Endodermal cell (in vitro differentiated cells): Measurements from ENCODE around the gene ZRANB3. TPM values are rescaled to one million over a fixed set of nuclear protein-coding genes. Genes with fewer than 3 reads are reported as not detected.
A peak's percentile ranks its signal among the peaks of the same experiment; 100 is the strongest.

Experiments
- DNase-seq: peaks from one replicate; pipeline ENCODE4 v3.0.0-alpha.2; 2017
- H3K27ac ChIP-seq: 2 replicates; pipeline ENCODE4 v1.5.1; 2013; ENCODE audit warnings: mild to moderate bottlenecking, low read depth, low read length, moderate library complexity
- H3K27me3 ChIP-seq: 2 replicates; pipeline ENCODE4 v1.6.1; 2013; ENCODE audit warnings: mild to moderate bottlenecking, low read length, moderate library complexity; ENCODE audit not compliant: insufficient read depth, control insufficient read depth, poor library complexity, severe bottlenecking
- H3K36me3 ChIP-seq: 2 replicates; pipeline ENCODE4 v1.7.0; 2013; ENCODE audit warnings: mild to moderate bottlenecking, low read length, moderate library complexity; ENCODE audit not compliant: control insufficient read depth, insufficient read depth
- H3K4me1 ChIP-seq: one replicate; pipeline ENCODE4 v1.7.0; 2013; ENCODE audit warnings: low read length; ENCODE audit not compliant: control insufficient read depth, insufficient read depth
- H3K4me3 ChIP-seq: 2 replicates; pipeline ENCODE4 v1.5.1; 2013; ENCODE audit warnings: mild to moderate bottlenecking, low read length, moderate library complexity
- H3K9ac ChIP-seq: 2 replicates; pipeline ENCODE4 v1.6.1; 2013; ENCODE audit warnings: mild to moderate bottlenecking, low read length, moderate library complexity; ENCODE audit not compliant: poor library complexity, severe bottlenecking; ENCODE audit errors: extremely low read depth
- H3K9me3 ChIP-seq: 2 replicates; pipeline ENCODE4 v1.6.1; 2013; ENCODE audit warnings: mild to moderate bottlenecking, low read length, moderate library complexity; ENCODE audit not compliant: control insufficient read depth
- H3K27ac Mint-ChIP-seq: 2 replicates; pipeline ENCODE4 v1.8.0; 2020; ENCODE audit warnings: mixed read lengths
- H3K27me3 Mint-ChIP-seq: 2 replicates; pipeline ENCODE4 v1.8.0; 2021; ENCODE audit warnings: mild to moderate bottlenecking, mixed read lengths; ENCODE audit not compliant: insufficient read depth
- H3K36me3 Mint-ChIP-seq: 2 replicates; pipeline ENCODE4 v1.8.0; 2020; ENCODE audit warnings: low read depth, mixed read lengths
- H3K4me1 Mint-ChIP-seq: 2 replicates; pipeline ENCODE4 v1.8.0; 2020; ENCODE audit warnings: mixed read lengths
- H3K4me3 Mint-ChIP-seq: 2 replicates; pipeline ENCODE4 v1.8.0; 2020; ENCODE audit warnings: mild to moderate bottlenecking, moderate library complexity, mixed read lengths
- H3K9me3 Mint-ChIP-seq: 2 replicates; pipeline ENCODE4 v1.8.0; 2020; ENCODE audit warnings: mild to moderate bottlenecking, mixed read lengths
- WGBS, 2 experiments: methylation state at CpG; one replicate each; pipeline versions ENCODE4 v1.1.5 to v1.1.7; 2013; ENCODE audit warnings: missing lambda C conversion rate in 2 of 2, mixed read lengths in 1 of 2; ENCODE audit not compliant: insufficient coverage in 1 of 2, insufficient read length in 1 of 2; 5-methylcytosine and 5-hydroxymethylcytosine counted together
- total RNA-seq, 2 donors: library from RNA; stranded (reverse); fragmentation: NEBNext Ultra II Directional in 1 of 2; extraction: Animal tissue kit (Norgen Biotek cat#: 25700) in 1 of 2; gene quantifications; 2 replicates in 1 of 2; 3 replicates in 1 of 2; pipeline ENCODE4 v1.2.1, GENCODE V29; 2021
- TF ChIP-seq, protein P1 (sequence below): fragments of 200-600 bp; sonication (generic); conservative IDR thresholded peaks from 2 replicates; pipeline ENCODE4 v1.5.0; 2021; ENCODE audit warnings: antibody characterized with exemption, mild to moderate bottlenecking

Gene ZRANB3
- total RNA-seq, 2 donors from 2014 or later: 17.2 to 20.7 TPM

DNA sequence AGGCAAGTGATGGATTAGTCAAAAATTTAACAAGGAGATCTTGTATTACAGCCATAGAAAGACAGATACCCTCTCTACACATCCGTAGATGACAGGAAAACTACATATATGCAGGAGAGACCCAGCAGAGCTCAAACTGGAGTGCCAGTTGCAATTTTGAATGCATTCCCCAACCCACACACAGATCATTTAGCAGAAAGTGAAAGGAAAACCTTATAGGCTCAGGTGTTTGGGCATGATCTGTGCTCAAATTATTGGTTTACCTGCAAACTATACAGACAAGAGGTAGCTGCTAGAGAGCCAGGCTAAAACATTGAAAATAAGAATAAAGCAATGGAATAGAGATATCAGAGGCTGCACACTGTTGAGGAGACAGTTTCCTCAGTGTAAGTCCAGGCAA lies 427.2 kb downstream of the ZRANB3 start:
- Mint-ChIP-seq H3K4me3 (no peak overlapping the region), H3K9me3 (peaks cover 46% of the 10 kb centered on the region), H3K4me1 (no peaks in the 10 kb centered on the region), H3K27me3 (no peaks in the 10 kb centered on the region), H3K27ac (no peak overlapping the region), H3K36me3 (peaks cover 54% of the 10 kb centered on the region)
- TF ChIP-seq, protein P1, sequence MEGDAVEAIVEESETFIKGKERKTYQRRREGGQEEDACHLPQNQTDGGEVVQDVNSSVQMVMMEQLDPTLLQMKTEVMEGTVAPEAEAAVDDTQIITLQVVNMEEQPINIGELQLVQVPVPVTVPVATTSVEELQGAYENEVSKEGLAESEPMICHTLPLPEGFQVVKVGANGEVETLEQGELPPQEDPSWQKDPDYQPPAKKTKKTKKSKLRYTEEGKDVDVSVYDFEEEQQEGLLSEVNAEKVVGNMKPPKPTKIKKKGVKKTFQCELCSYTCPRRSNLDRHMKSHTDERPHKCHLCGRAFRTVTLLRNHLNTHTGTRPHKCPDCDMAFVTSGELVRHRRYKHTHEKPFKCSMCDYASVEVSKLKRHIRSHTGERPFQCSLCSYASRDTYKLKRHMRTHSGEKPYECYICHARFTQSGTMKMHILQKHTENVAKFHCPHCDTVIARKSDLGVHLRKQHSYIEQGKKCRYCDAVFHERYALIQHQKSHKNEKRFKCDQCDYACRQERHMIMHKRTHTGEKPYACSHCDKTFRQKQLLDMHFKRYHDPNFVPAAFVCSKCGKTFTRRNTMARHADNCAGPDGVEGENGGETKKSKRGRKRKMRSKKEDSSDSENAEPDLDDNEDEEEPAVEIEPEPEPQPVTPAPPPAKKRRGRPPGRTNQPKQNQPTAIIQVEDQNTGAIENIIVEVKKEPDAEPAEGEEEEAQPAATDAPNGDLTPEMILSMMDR: no peak
- Histone ChIP-seq H3K27ac (no peak overlapping the region), H3K9me3 (peaks cover 51% of the 10 kb centered on the region), H3K4me3 (peak overlapping the region; percentile 68), H3K36me3 (peaks cover 51% of the 10 kb centered on the region), H3K27me3 (no peaks in the 10 kb centered on the region), H3K4me1 (no peaks in the 10 kb centered on the region), H3K9ac (no peak overlapping the region)
- 83% methylated on average over 1 of the region's 1 CpG; no CpG with 5 or more reads in 1 of the 2 experiments for WGBS, 2 experiments
- DNase-seq: no peak

GRCh38 chr2:135099802-135100483 lies 431.1 kb downstream of the ZRANB3 start:
- peaks cover 47% of the 10 kb centered on the region for H3K36me3 Mint-ChIP-seq
- peaks cover 23% of the 10 kb centered on the region for H3K9me3 Mint-ChIP-seq
- H3K4me3 ChIP-seq: no peak overlapping the region
- H3K4me1 ChIP-seq: no peaks in the 10 kb centered on the region
- H3K9ac ChIP-seq: no peak overlapping the region
- 92 to 100% methylated on average over 4 to 5 of the region's 5 CpGs for WGBS, 2 experiments
- H3K9me3 ChIP-seq: peaks cover 38% of the 10 kb centered on the region
- no peak overlapping the region for H3K27ac ChIP-seq
- TF ChIP-seq, protein P1: no peak
- no peak overlapping the region for H3K4me3 Mint-ChIP-seq
- H3K27me3 ChIP-seq: no peaks in the 10 kb centered on the region
- H3K27me3 Mint-ChIP-seq: no peaks in the 10 kb centered on the region
- H3K4me1 Mint-ChIP-seq: no peaks in the 10 kb centered on the region
- H3K27ac Mint-ChIP-seq: no peak overlapping the region
- DNase-seq: no peak
- peaks cover 63% of the 10 kb centered on the region for H3K36me3 ChIP-seq

DNA sequence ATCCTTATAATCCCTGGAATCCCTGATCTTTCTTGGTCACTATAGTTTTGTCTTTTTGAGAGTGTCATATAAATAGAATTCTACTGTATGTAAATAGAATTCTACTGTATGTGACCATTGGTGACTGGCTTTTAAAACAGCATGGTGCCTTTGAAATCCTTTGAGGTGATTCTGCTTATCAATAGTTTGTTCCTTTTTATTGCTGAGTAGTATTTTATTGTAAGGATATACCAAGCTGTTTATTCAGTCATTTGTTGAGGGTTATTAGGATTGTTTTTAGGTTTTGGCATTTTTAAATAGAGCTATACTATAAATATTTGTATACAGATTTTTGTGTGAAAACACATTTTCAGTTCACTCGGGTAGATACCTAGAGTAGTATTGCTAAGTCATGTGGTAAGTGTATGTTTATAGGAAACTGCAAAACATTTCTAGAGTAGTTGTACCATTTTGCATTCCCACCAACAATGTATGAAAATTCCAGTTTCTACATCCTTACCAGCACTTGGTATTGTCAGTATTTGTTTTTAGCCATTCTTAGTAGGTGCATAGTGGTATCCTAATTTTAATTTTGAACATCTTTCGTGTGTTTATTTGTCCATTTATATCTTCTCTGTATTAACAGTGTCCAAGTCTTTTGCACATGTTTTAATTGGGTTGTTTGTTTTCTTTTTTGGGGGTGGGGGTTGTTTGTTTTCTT lies 433.3 kb downstream of the ZRANB3 start:
- TF ChIP-seq, protein P1: no peak
- no peaks in the 10 kb centered on the region for H3K27me3 Mint-ChIP-seq
- no peak overlapping the region for H3K9ac ChIP-seq
- no peak for DNase-seq
- 100% methylated on average over 2 of the region's 2 CpGs; no CpG with 5 or more reads in 1 of the 2 experiments for whole genome bisulfite sequencing, 2 experiments
- peaks cover 4% of the 10 kb centered on the region for H3K4me1 ChIP-seq
- H3K4me3 ChIP-seq: no peak overlapping the region
- no peak overlapping the region for H3K27ac Mint-ChIP-seq
- H3K27me3 ChIP-seq: no peaks in the 10 kb centered on the region
- H3K4me3 Mint-ChIP-seq: no peak overlapping the region
- H3K9me3 Mint-ChIP-seq: peaks cover 6% of the 10 kb centered on the region
- peaks cover 37% of the 10 kb centered on the region for H3K36me3 Mint-ChIP-seq
- peaks cover 19% of the 10 kb centered on the region for H3K9me3 ChIP-seq
- H3K4me1 Mint-ChIP-seq: peaks cover 6% of the 10 kb centered on the region
- no peak overlapping the region for H3K27ac ChIP-seq
- peaks cover 63% of the 10 kb centered on the region for H3K36me3 ChIP-seq
